HG03457 (cell line): ENCODE data around the gene ITPRIPL1.
"Not testable (repeated sequence)": the region's sequence is repeated elsewhere in the genome, so short reads cannot be mapped to it uniquely, and the experiment has no call there.

Source experiments
- ATAC-seq: cut with Tn5 transposase; IDR thresholded peaks from one replicate; pipeline ENCODE4 v1.9.1; 2021; ENCODE audit warnings: moderate number of reproducible peaks; ENCODE audit not compliant: unreplicated experiment

Gene ITPRIPL1

GRCh38 chr2:96325041-96325883 lies at the start of gene ITPRIPL1:
TSS of gene ITPRIPL1 (plus strand) at chr2:96325317. CDS start at chr2:96325840, 523 bp downstream.
- no peak for ATAC-seq

- ATAC-seq = no peak
Measured at GRCh38 chr2:96276787-96277499, 48.2 kb upstream of the ITPRIPL1 start.

GRCh38 chr2:96287273-96287856 lies 37.8 kb upstream of the ITPRIPL1 start:
- ATAC-seq = no peak

- no peak for ATAC-seq
Measured at GRCh38 chr2:96291751-96292150, 33.4 kb upstream of the ITPRIPL1 start.

GRCh38 chr2:96294271-96294670 lies 30.8 kb upstream of the ITPRIPL1 start:
- ATAC-seq = not testable (repeated sequence)

- ATAC-seq = no peak
Measured at GRCh38 chr2:96296925-96297324, 28.2 kb upstream of the ITPRIPL1 start.

- no peak for ATAC-seq
Measured at GRCh38 chr2:96301865-96302264, 23.3 kb upstream of the ITPRIPL1 start.

- no peak for ATAC-seq
Measured at GRCh38 chr2:96304606-96305005, 20.5 kb upstream of the ITPRIPL1 start.

- peak; percentile 66 for ATAC-seq
Measured at GRCh38 chr2:96305091-96305978, 19.8 kb upstream of the ITPRIPL1 start, which contains the start of gene SNRNP200. TSS of gene SNRNP200 (minus strand) at chr2:96305546. CDS start at chr2:96305437, 109 bp downstream.

GRCh38 chr2:96305979-96306308 lies 19.2 kb upstream of the ITPRIPL1 start:
- no peak for ATAC-seq

GRCh38 chr2:96306370-96306769 lies 18.7 kb upstream of the ITPRIPL1 start:
- ATAC-seq = no peak

- ATAC-seq = no peak
Measured at GRCh38 chr2:96308248-96308647, 16.9 kb upstream of the ITPRIPL1 start.

- no peak for ATAC-seq
Measured at GRCh38 chr2:96315005-96315399, 10.1 kb upstream of the ITPRIPL1 start.

GRCh38 chr2:96315400-96316071 lies 9.6 kb upstream of the ITPRIPL1 start:
- ATAC-seq = no peak

- ATAC-seq = no peak
Measured at GRCh38 chr2:96316999-96317398, 8.1 kb upstream of the ITPRIPL1 start.

GRCh38 chr2:96317584-96317997 lies 7.5 kb upstream of the ITPRIPL1 start:
- ATAC-seq = no peak

- no peak for ATAC-seq
Measured at GRCh38 chr2:96318723-96319122, 6.4 kb upstream of the ITPRIPL1 start.

GRCh38 chr2:96319396-96319795 lies 5.7 kb upstream of the ITPRIPL1 start:
- no peak for ATAC-seq

GRCh38 chr2:96320326-96320725 lies 4.8 kb upstream of the ITPRIPL1 start:
- ATAC-seq = no peak
